Stimulated activated naive CD8-positive, alpha-beta T cell treated with anti-CD3 and anti-CD28 coated beads, Interleukin-15, Interleukin-2, amounts not matched to agents 100 ng/mL and 50 ng/mL, for 24 hours (primary cell): ENCODE results near the gene GNG12.
A peak's percentile ranks its signal among the peaks of the same experiment; 100 is the strongest.

Experiments used
- H3K27ac Mint-ChIP-seq: one replicate; pipeline ENCODE4 v1.8.0; 2021; ENCODE audit warnings: mild to moderate bottlenecking, mixed read lengths
- H3K27me3 Mint-ChIP-seq: one replicate; pipeline ENCODE4 v1.8.0; 2021; ENCODE audit warnings: mixed read lengths
- H3K36me3 Mint-ChIP-seq: one replicate; pipeline ENCODE4 v1.8.0; 2021; ENCODE audit warnings: low read depth, mixed read lengths
- H3K4me1 Mint-ChIP-seq: one replicate; pipeline ENCODE4 v1.8.0; 2021; ENCODE audit warnings: low read depth, mixed read lengths
- H3K4me3 Mint-ChIP-seq: one replicate; pipeline ENCODE4 v1.8.0; 2021; ENCODE audit warnings: mild to moderate bottlenecking, mixed read lengths
- H3K9me3 Mint-ChIP-seq: one replicate; pipeline ENCODE4 v1.8.0; 2021; ENCODE audit warnings: mixed read lengths

GNG12 gene

DNA sequence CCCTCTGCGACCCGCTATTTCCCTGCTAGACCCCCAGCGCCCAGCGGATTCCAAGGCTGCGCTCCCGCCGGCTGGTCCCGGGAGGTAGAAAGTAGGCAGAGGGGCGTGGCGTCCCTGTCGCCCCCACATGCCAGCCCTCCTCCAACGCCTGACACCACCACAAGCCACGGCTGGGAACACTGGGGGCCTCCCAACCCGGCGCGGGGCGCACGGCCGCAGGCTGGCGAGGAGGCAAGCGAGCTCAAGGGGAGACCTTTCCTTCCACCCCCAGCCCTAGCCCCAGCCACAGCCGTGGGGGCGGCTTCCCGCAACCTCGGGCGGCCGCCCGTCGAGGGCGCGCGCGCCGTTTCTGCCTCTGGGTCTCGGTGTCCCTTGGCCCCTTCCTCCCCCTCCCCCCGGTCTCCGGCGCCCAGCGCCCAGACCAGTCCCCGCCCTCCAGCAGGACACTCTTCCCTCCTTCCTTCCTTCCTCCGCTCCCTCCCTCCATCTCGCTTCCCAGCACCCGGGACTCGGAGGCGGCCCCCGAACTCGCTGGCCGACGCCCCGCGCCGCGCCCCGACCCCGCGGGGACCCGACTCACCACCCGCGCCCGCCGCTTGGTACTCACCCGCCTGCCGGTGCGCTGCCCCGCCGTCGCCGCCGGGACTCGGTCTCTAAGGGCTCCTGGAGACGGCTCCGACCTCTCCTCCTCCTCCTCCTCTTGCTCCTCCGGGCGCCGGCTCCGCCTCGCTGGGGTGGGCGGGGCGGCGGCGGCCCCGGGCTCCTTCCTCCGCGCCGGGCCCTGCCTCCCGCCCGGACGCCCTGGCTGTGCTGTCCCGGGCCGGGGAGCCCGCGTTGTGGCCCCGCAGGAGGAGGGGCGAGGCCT, at the start of gene GNG12:
Gene GNG12, minus strand, starts transcription at position 731 of the 865 bp plus-strand sequence. CDS start 125,781 bp downstream, outside the sequence.
- Mint-ChIP-seq H3K27me3 (peaks cover 65% of the 10 kb centered on the region), H3K9me3 (no peaks in the 10 kb centered on the region), H3K4me3 (peak within 1 kb of the TSS; percentile 79)

GRCh38 chr1:67882196-67882958, 49.1 kb upstream of the GNG12 start:
- H3K4me1 Mint-ChIP-seq = no peaks in the 10 kb centered on the region
- H3K9me3 Mint-ChIP-seq = no peaks in the 10 kb centered on the region
- H3K27me3 Mint-ChIP-seq = peaks cover 9% of the 10 kb centered on the region
- no peak overlapping the region for H3K27ac Mint-ChIP-seq
- no peak overlapping the region for H3K4me3 Mint-ChIP-seq
- H3K36me3 Mint-ChIP-seq = no peaks in the 10 kb centered on the region

More for the DNA sequence above, at the start of gene GNG12:
- Mint-ChIP-seq H3K36me3 (no peaks in the 10 kb centered on the region), H3K27ac (no peak within 1 kb of the TSS), H3K4me1 (peaks cover 21% of the 10 kb centered on the region)

GRCh38 chr1:67880056-67880601, 46.9 kb upstream of the GNG12 start:
- no peaks in the 10 kb centered on the region for H3K36me3 Mint-ChIP-seq
- H3K4me1 Mint-ChIP-seq = no peaks in the 10 kb centered on the region
- peaks cover 9% of the 10 kb centered on the region for H3K27me3 Mint-ChIP-seq
- H3K27ac Mint-ChIP-seq = no peak overlapping the region
- H3K9me3 Mint-ChIP-seq = no peaks in the 10 kb centered on the region
- no peak overlapping the region for H3K4me3 Mint-ChIP-seq

- H3K36me3 Mint-ChIP-seq = no peaks in the 10 kb centered on the region
- peaks cover 10% of the 10 kb centered on the region for H3K27me3 Mint-ChIP-seq
- no peaks in the 10 kb centered on the region for H3K9me3 Mint-ChIP-seq
- H3K27ac Mint-ChIP-seq = no peak overlapping the region
- H3K4me3 Mint-ChIP-seq = no peak overlapping the region
- no peaks in the 10 kb centered on the region for H3K4me1 Mint-ChIP-seq
These were observed 46.2 kb upstream of the GNG12 start for GRCh38 chr1:67879485-67879884.

DNA sequence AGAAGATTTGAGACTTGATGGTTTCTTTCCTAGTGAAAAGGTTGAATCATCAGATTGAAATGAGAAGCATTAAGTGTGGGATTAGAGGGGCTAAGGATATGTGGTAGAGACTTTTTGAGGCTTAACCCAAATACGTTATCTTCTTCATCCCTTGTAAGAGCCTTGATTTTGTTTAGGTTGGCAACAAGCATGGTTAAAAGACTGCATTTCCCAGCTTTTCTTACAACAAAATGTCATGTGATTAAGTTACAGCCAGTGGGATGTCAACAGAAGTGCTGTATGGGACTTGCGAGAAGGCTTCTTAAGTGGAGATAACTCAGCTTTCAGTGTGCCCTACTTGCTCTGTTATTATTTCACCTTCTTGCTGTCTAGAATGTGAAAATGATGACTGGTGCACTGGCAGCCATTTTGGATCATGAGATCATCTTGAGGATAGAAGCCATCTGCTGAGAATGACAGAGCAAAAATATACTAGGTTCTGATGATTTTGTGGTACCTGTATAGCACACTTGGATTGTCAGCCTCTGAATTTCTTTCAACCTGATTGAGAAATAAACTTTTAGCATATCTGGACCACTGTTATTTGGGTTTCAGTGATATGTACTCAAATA, 41.3 kb upstream of the GNG12 start:
- Mint-ChIP-seq H3K4me1 (no peaks in the 10 kb centered on the region), H3K9me3 (peaks cover 6% of the 10 kb centered on the region), H3K27me3 (peaks cover 33% of the 10 kb centered on the region), H3K36me3 (no peaks in the 10 kb centered on the region), H3K4me3 (no peak overlapping the region), H3K27ac (no peak overlapping the region)

GRCh38 chr1:67869233-67869632, 36.0 kb upstream of the GNG12 start:
- Mint-ChIP-seq H3K4me3 (no peak overlapping the region), H3K27ac (no peak overlapping the region), H3K36me3 (no peaks in the 10 kb centered on the region), H3K9me3 (peaks cover 5% of the 10 kb centered on the region), H3K27me3 (peaks cover 39% of the 10 kb centered on the region), H3K4me1 (no peaks in the 10 kb centered on the region)

DNA sequence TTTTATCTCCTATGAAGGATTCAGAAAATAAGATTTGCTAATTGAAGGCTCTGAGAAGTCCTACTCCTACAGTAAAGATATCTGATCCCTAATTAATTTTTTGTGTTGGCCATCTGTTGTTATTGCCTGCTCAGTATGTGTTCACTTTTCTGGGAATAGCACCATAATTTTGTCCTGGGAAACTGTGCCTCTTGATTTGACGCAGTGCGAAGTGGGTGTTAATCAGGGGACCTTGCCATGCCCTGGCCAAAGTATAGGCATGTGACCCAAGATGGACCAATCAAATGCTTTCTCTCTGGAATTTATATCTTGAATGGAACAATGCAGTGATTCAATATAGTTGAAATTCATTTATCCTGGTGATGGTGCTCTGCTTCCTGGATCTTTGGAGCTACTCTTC, 30.4 kb upstream of the GNG12 start:
- H3K27ac Mint-ChIP-seq = no peak overlapping the region
- H3K36me3 Mint-ChIP-seq = no peaks in the 10 kb centered on the region
- peaks cover 33% of the 10 kb centered on the region for H3K27me3 Mint-ChIP-seq
- H3K4me1 Mint-ChIP-seq = no peaks in the 10 kb centered on the region
- H3K9me3 Mint-ChIP-seq = no peaks in the 10 kb centered on the region
- no peak overlapping the region for H3K4me3 Mint-ChIP-seq

DNA sequence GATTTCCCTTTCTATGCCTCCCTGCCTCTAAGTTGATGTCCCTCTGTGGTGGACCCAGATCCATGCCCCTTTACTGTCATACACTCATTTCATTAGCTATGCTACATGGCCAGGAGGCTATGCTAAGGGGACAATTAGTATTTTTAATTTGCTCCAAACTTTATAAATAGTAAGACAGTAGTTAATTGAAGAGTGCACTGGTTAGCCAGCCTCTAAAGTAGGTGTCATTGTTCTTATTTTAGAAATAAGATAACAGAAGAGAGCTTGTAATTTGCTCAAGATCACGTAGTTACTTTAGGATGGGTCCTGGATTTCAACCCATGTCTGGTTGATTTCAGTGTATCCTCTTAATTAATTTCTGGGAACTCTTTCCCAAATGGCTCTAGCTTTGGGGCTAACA, 29.4 kb upstream of the GNG12 start:
- no peaks in the 10 kb centered on the region for H3K36me3 Mint-ChIP-seq
- no peaks in the 10 kb centered on the region for H3K9me3 Mint-ChIP-seq
- H3K27me3 Mint-ChIP-seq = peaks cover 37% of the 10 kb centered on the region
- no peak overlapping the region for H3K4me3 Mint-ChIP-seq
- no peaks in the 10 kb centered on the region for H3K4me1 Mint-ChIP-seq
- no peak overlapping the region for H3K27ac Mint-ChIP-seq

DNA sequence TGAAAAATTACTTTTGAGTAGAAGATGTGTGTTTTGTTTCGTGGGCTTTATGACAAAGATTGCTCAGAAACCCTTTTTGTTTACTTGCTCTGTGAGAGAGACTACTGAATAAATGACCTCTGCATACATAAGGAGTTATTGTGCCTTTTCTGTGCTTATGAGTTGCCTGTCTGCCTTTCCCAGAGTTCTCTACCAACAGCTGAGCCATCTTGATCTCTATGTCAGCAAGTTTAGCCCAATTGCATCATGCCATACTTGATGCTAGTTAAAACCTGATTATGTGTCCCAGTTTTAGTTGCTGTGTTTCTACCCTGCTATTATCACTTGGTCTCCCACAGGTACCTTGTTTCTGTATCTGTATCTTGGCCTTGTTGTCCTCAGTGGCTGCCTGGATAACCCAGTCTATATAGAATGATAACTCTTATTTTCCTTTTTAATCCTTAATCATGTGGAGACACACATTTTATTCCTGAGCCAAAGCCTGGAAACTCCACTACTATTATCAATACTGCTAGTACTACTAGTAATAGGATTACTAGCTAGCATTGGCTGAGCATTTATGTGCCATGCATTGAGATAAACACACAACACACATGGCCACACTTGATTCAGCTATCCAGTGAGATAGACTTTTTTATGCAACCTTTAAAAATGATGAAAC, 28.7 kb upstream of the GNG12 start:
- no peak overlapping the region for H3K27ac Mint-ChIP-seq
- H3K36me3 Mint-ChIP-seq = no peaks in the 10 kb centered on the region
- H3K4me1 Mint-ChIP-seq = no peaks in the 10 kb centered on the region
- H3K9me3 Mint-ChIP-seq = no peaks in the 10 kb centered on the region
- H3K27me3 Mint-ChIP-seq = peaks cover 37% of the 10 kb centered on the region
- H3K4me3 Mint-ChIP-seq = no peak overlapping the region

DNA sequence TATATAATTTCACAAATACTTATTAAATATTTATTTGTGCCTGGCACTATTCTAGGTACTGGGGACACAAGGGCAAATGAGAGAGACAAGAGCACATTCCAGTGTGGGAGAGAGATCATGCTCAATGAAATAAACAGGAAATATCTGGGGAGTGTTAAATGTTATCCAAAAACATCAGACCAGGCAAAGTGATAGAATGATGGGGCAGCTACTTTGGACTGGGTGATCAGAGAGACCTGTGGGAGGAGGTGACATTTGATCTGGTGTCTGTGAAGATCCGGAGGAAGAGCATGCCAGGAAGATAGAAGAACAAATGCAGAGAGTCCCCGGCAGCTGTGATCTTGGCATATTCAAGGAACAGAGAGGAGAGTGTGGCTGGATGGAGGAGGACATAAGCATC, 27.5 kb upstream of the GNG12 start:
- Mint-ChIP-seq H3K27ac (no peak overlapping the region), H3K9me3 (no peaks in the 10 kb centered on the region), H3K4me1 (no peaks in the 10 kb centered on the region), H3K4me3 (no peak overlapping the region), H3K27me3 (peaks cover 43% of the 10 kb centered on the region), H3K36me3 (no peaks in the 10 kb centered on the region)

GRCh38 chr1:67856921-67857320, 23.7 kb upstream of the GNG12 start:
- peaks cover 30% of the 10 kb centered on the region for H3K27me3 Mint-ChIP-seq
- H3K4me3 Mint-ChIP-seq = no peak overlapping the region
- no peaks in the 10 kb centered on the region for H3K4me1 Mint-ChIP-seq
- H3K36me3 Mint-ChIP-seq = no peaks in the 10 kb centered on the region
- no peaks in the 10 kb centered on the region for H3K9me3 Mint-ChIP-seq
- no peak overlapping the region for H3K27ac Mint-ChIP-seq

DNA sequence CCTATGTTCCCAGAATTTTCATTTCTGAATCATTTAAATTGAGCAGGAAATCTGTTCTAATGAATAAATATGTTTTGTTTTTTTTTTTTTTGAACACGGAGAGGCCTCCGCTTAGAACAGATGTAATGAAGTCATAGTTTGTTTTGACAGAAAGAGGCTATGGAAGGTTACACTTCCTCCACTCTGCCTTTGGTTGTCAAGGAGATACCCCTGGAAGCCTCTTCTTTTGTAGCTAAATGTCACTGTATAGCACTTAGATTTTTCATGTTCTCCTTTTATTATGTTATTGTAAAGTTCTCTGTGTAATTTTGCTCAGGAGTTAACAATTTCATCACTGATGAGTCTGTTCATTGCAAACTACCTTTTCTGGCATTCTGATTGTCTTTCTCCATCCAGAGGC, 22.7 kb upstream of the GNG12 start:
- Mint-ChIP-seq H3K36me3 (no peaks in the 10 kb centered on the region), H3K9me3 (no peaks in the 10 kb centered on the region), H3K4me3 (no peak overlapping the region)

GRCh38 chr1:67855444-67855843, 22.2 kb upstream of the GNG12 start:
- no peaks in the 10 kb centered on the region for H3K4me1 Mint-ChIP-seq

More for the DNA sequence above, 22.7 kb upstream of the GNG12 start:
- peaks cover 26% of the 10 kb centered on the region for H3K27me3 Mint-ChIP-seq
- H3K4me1 Mint-ChIP-seq = no peaks in the 10 kb centered on the region
- H3K27ac Mint-ChIP-seq = no peak overlapping the region

GRCh38 chr1:67853704-67854103, 20.4 kb upstream of the GNG12 start:
- Mint-ChIP-seq H3K4me3 (no peak overlapping the region), H3K4me1 (no peaks in the 10 kb centered on the region), H3K36me3 (no peaks in the 10 kb centered on the region), H3K27me3 (peaks cover 31% of the 10 kb centered on the region), H3K27ac (no peak overlapping the region), H3K9me3 (no peaks in the 10 kb centered on the region)

More at GRCh38 chr1:67855444-67855843, 22.2 kb upstream of the GNG12 start:
- Mint-ChIP-seq H3K27me3 (peaks cover 27% of the 10 kb centered on the region), H3K4me3 (no peak overlapping the region), H3K36me3 (no peaks in the 10 kb centered on the region), H3K9me3 (no peaks in the 10 kb centered on the region), H3K27ac (no peak overlapping the region)
